ENCODE data around the gene CLTCL1. TPM values are rescaled to one million over a fixed set of nuclear protein-coding genes. Genes with fewer than 3 reads are reported as not detected.

The CLTCL1 gene
- total RNA-seq, 2 donors from 2014 or later = 1.3 to 3.3 TPM

- Mint-ChIP-seq H3K9me3 (peaks cover 0 to 3% of the 10 kb centered on the region in 2 donors), H3K27ac (no peak overlapping the region), H3K36me3 (no peaks in the 10 kb centered on the region)
- no peak for ATAC-seq
- DNase-seq (ENCODE audit: low spot score in 2 of 2) = no peak
These were observed 92.0 kb downstream of the CLTCL1 start for GRCh38 chr22:19199479-19199878.

GRCh38 chr22:19197997-19198865 lies 93.3 kb downstream of the CLTCL1 start:
- no peak for DNase-seq (ENCODE audit: low spot score in 2 of 2)
- Mint-ChIP-seq H3K9me3 (peaks cover 0 to 3% of the 10 kb centered on the region in 2 donors), H3K36me3 (no peaks in the 10 kb centered on the region), H3K27ac (no peak overlapping the region)
- ATAC-seq = no peak

- DNase-seq (ENCODE audit: low spot score in 2 of 2) (no peak), ATAC-seq (no peak)
- no peaks in the 10 kb centered on the region for H3K9me3 Mint-ChIP-seq
- H3K27ac Mint-ChIP-seq = no peak overlapping the region
- no peaks in the 10 kb centered on the region for H3K36me3 Mint-ChIP-seq
These were observed 94.5 kb downstream of the CLTCL1 start for GRCh38 chr22:19196841-19197612.

- ATAC-seq (peak in 1 of 2 donors; percentile 45), DNase-seq (ENCODE audit: low spot score in 2 of 2) (no peak)
- Mint-ChIP-seq H3K27ac (peak overlapping the region in 1 of 2 donors; percentile 17), H3K9me3 (no peaks in the 10 kb centered on the region), H3K36me3 (no peaks in the 10 kb centered on the region)
These were observed 95.5 kb downstream of the CLTCL1 start for GRCh38 chr22:19195796-19196731.

GRCh38 chr22:19194766-19195536 lies 96.6 kb downstream of the CLTCL1 start:
- H3K36me3 Mint-ChIP-seq = no peaks in the 10 kb centered on the region
- no peaks in the 10 kb centered on the region for H3K9me3 Mint-ChIP-seq
- no peak for DNase-seq (ENCODE audit: low spot score in 2 of 2)
- peak overlapping the region in 1 of 2 donors; percentile 9 for H3K27ac Mint-ChIP-seq
- ATAC-seq = no peak

GRCh38 chr22:19193879-19194278 lies 97.6 kb downstream of the CLTCL1 start:
- Mint-ChIP-seq H3K36me3 (no peaks in the 10 kb centered on the region), H3K27ac (no peak overlapping the region), H3K9me3 (no peaks in the 10 kb centered on the region)
- ATAC-seq (no peak), DNase-seq (ENCODE audit: low spot score in 2 of 2) (no peak)

- no peak for ATAC-seq
- Mint-ChIP-seq H3K36me3 (no peaks in the 10 kb centered on the region), H3K9me3 (no peaks in the 10 kb centered on the region), H3K27ac (no peak overlapping the region)
- no peak for DNase-seq (ENCODE audit: low spot score in 2 of 2)
These were observed 103.6 kb downstream of the CLTCL1 start for GRCh38 chr22:19187716-19188563.

- Mint-ChIP-seq H3K27ac (no peak overlapping the region), H3K36me3 (no peaks in the 10 kb centered on the region), H3K9me3 (no peaks in the 10 kb centered on the region)
- DNase-seq (ENCODE audit: low spot score in 2 of 2) (no peak), ATAC-seq (no peak)
These were observed 107.1 kb downstream of the CLTCL1 start for GRCh38 chr22:19184276-19184997.

- Mint-ChIP-seq H3K9me3 (no peaks in the 10 kb centered on the region), H3K36me3 (no peaks in the 10 kb centered on the region), H3K27ac (peak overlapping the region in 1 of 2 donors; percentile 88)
- ATAC-seq = no peak
- DNase-seq (ENCODE audit: low spot score in 2 of 2) = no peak
These were observed 108.3 kb downstream of the CLTCL1 start for GRCh38 chr22:19183216-19183615.

GRCh38 chr22:19182472-19183157 lies 108.9 kb downstream of the CLTCL1 start:
- Mint-ChIP-seq H3K36me3 (no peaks in the 10 kb centered on the region), H3K27ac (peak overlapping the region; percentile 84 to 88), H3K9me3 (no peaks in the 10 kb centered on the region)
- ATAC-seq (no peak), DNase-seq (ENCODE audit: low spot score in 2 of 2) (no peak)

GRCh38 chr22:19181786-19182471 lies 109.6 kb downstream of the CLTCL1 start:
- no peaks in the 10 kb centered on the region for H3K36me3 Mint-ChIP-seq
- peak overlapping the region; percentile 84 to 88 for H3K27ac Mint-ChIP-seq
- peak in 1 of 2 donors; percentile 53 for ATAC-seq

GRCh38 chr22:19180740-19181410 lies 110.6 kb downstream of the CLTCL1 start:
- Mint-ChIP-seq H3K9me3 (no peaks in the 10 kb centered on the region), H3K36me3 (no peaks in the 10 kb centered on the region), H3K27ac (peak overlapping the region; percentile 68 to 88)
- ATAC-seq = no peak
- DNase-seq (ENCODE audit: low spot score in 2 of 2) = no peak

More at GRCh38 chr22:19181786-19182471, 109.6 kb downstream of the CLTCL1 start:
- DNase-seq (ENCODE audit: low spot score in 2 of 2) = peak in 1 of 2 donors; percentile 84
- H3K9me3 Mint-ChIP-seq = no peaks in the 10 kb centered on the region

GRCh38 chr22:19180234-19180633 lies 111.3 kb downstream of the CLTCL1 start:
- Mint-ChIP-seq H3K27ac (no peak overlapping the region), H3K9me3 (no peaks in the 10 kb centered on the region), H3K36me3 (no peaks in the 10 kb centered on the region)
- DNase-seq (ENCODE audit: low spot score in 2 of 2) = no peak
- ATAC-seq = no peak
